Epithelial cell of esophagus (primary cell): Measurements from ENCODE around the gene ELFN2.

Source experiments
- DNase-seq: peaks from one replicate; pipeline ENCODE4 v3.0.0; 2010; ENCODE audit warnings: low read depth
- H3K4me3 ChIP-seq: 2 replicates; pipeline ENCODE4 v1.5.1; 2011; ENCODE audit warnings: mild to moderate bottlenecking, low read length, control low read depth
- TF ChIP-seq, protein P1 (sequence below): IDR thresholded peaks from 2 replicates; pipeline ENCODE4 v1.5.1; 2011; ENCODE audit warnings: low read depth, mild to moderate bottlenecking, low read length, control low read depth, inconsistent platforms; ENCODE audit not compliant: insufficient read depth; ENCODE audit errors: missing control alignments

The ELFN2 gene

DNA sequence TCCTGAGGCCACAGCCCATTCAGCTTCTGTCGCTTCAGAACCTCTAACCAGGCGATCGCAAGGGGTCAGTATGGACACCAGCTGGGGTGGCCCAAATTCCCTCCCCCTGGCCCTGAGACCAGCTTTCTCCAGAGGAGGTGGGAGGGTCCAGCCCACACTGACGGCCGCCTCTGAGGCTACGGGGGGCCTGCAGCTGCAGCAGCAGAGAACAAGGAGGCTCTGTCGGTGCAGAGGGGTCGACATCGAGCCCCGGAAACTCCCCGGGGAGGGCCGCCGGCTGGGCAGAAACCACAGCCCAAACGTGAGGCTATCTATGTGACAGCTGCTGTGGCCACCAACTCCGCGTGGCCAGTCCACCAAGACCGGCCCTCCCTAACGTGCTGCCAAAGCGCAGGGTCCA, 40.8 kb downstream of the ELFN2 start:
- TF ChIP-seq, protein P1, sequence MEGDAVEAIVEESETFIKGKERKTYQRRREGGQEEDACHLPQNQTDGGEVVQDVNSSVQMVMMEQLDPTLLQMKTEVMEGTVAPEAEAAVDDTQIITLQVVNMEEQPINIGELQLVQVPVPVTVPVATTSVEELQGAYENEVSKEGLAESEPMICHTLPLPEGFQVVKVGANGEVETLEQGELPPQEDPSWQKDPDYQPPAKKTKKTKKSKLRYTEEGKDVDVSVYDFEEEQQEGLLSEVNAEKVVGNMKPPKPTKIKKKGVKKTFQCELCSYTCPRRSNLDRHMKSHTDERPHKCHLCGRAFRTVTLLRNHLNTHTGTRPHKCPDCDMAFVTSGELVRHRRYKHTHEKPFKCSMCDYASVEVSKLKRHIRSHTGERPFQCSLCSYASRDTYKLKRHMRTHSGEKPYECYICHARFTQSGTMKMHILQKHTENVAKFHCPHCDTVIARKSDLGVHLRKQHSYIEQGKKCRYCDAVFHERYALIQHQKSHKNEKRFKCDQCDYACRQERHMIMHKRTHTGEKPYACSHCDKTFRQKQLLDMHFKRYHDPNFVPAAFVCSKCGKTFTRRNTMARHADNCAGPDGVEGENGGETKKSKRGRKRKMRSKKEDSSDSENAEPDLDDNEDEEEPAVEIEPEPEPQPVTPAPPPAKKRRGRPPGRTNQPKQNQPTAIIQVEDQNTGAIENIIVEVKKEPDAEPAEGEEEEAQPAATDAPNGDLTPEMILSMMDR = no peak
- H3K4me3 ChIP-seq = no peak overlapping the region

DNA sequence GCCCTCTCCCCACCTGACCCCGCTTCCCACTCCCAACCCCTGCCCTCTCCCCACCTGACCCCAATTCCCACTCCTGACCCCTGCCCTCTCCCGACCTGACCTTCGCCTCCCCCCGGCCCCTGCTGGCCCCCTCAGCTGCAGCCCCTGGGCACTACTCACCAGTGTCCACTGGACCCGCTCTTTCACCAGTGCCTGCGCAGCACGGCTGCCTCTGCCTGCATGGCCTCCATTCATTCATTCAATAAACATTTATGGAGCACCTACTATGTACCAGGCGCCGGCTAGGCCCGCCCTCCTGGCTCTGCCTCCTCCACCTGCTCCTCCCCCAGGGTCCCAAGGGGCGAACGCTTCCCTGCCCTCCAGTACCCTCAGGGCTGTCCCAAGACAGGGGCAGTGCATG, 42.6 kb downstream of the ELFN2 start:
- DNase-seq = no peak
- no peak overlapping the region for H3K4me3 ChIP-seq
- TF ChIP-seq, protein P1 = no peak

More for the DNA sequence above, 40.8 kb downstream of the ELFN2 start:
- DNase-seq = no peak

DNA sequence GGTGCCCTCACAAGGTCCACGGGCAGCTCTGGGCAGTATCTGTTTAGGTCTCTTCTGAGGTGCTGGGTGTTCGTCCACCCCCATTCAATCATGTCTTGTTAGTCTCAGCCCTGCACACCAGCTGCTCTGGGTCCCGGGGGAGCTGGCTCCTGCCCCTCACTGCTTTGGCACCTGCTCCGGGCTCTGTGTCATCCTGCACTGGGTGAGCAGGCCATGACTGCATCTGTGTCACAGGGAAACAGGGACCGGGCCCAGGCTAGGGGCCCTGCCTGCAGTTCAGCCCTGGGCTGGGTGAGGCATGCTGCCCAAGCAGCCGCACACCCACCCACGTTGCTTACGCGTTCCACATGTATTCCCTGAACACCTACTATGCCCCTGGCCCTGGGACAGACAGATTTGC, 43.9 kb downstream of the ELFN2 start:
- no peak for DNase-seq
- H3K4me3 ChIP-seq = no peak overlapping the region
- TF ChIP-seq, protein P1 = no peak

DNA sequence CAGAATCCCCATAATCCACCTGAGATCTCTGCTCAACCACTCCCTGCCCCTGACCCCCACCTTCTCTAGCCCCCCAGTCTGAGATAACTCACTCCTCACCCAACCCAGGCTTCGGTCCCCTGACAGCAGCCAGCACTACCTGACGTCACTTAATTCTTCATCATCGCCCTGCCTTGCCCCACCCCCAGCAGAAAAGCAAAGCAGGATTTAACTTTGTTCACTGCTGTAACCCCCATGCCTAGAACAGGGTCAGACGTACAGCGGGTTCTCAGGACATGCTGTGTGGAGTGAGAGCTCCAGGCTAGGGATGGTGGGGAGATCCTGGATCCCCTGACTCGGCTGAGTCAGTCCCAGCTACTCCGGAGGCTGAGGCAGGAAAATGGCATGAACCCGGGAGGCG, 45.8 kb downstream of the ELFN2 start:
- no peak for DNase-seq
- TF ChIP-seq, protein P1 = no peak
- H3K4me3 ChIP-seq = no peak overlapping the region

DNA sequence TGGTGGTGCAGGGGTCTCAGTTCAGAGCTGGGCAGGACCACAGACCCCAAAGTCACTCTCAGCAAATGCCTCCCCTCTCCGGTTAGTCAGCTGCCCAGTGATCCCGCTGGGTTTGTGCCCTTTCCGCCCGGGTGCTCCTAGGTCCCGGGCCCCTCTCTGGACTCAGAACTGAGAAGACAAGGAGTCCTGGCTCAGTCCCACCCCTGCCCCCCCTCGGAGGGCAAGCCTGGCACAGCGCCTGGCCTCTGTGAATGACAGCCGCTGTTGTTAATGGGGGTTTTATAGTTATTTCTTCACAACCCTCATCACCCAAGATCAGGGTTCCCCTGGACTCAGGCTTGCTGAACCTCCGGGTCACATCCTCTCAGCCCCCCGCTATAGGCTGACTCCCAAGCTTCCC, 47.6 kb downstream of the ELFN2 start:
- no peak overlapping the region for H3K4me3 ChIP-seq
- DNase-seq = no peak
- TF ChIP-seq, protein P1 = no peak

DNA sequence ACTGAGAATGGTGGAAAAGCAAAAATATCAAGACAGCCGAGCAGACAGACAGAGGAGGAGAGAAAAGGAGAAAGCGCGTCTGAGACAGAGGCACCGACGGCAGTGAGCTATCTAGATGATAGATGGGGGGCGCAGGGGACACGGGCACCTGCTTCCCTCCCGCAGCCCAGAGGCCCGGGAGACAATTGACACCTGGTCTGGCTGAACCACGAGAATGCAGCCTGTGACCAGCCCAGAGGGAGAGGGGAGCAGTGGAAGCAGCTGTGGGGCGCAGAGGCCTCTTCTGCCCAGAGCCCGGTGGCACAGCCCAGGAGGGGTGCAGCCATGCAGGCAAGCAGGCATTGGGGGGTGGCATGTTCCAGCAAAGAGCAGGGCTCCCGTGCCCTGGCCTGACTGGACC, 48.2 kb downstream of the ELFN2 start:
- no peak for DNase-seq
- H3K4me3 ChIP-seq = no peak overlapping the region
- TF ChIP-seq, protein P1 = no peak

DNA sequence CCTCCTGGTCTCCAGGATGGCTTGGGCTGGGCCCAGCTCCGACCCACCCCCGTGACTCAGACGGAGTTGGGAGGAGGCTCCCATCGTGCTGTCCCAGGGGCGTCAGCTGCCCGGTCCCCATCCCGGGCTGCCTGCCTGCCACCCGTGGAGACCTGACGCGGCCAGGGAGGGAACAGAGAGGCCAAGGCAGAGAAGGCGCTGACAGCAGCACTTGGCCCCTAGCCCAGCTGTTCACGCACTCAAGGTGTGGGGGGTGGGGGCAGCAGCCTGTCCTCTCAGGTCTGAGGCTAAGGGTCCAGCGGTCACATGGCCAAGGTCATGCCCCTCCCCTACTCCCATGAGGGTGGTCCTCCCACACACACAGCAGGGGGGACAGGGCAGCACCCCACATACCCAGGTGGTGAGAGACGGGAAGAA, 48.6 kb downstream of the ELFN2 start:
- TF ChIP-seq, protein P1 = no peak
- DNase-seq = peak; percentile 7
- no peak overlapping the region for H3K4me3 ChIP-seq
